NCI-H146 (cell line): ENCODE measurements around the gene ANKFY1.

Experiments used
- DNase-seq: peaks from one replicate; lab custom pipeline; 2025; lab: John Stamatoyannopoulos, UW

ANKFY1 gene

GRCh38 chr17:4118015-4118743, 145.6 kb downstream of the ANKFY1 start:
- no peak for DNase-seq

- no peak for DNase-seq
These were observed 147.3 kb downstream of the ANKFY1 start for GRCh38 chr17:4116516-4116915.
